SK-N-MC (cell line): ENCODE data around the gene HERC5.

Source experiments
- EZH2 ChIP-seq: fragments of 200-600 bp; sonication (generic); IDR thresholded peaks from one replicate; pipeline ENCODE4 v1.6.1; 2017; ENCODE audit warnings: antibody characterized with exemption
- FOXP2 ChIP-seq: optimal IDR thresholded peaks from 2 replicates; pipeline ENCODE3; 2011; ENCODE audit warnings: mild to moderate bottlenecking, moderate library complexity; ENCODE audit not compliant: insufficient read depth; ENCODE audit errors: extremely low read length, control extremely low read depth
- POLR2AphosphoS5 ChIP-seq: IDR thresholded peaks from 2 replicates; pipeline ENCODE4 v1.6.1; 2012; ENCODE audit warnings: mild to moderate bottlenecking, low read depth, low read length, borderline replicate concordance

GRCh38 chr4:88409789-88410188, 47.1 kb upstream of the HERC5 start:
- no peak for TF ChIP-seq FOXP2
- no peak for TF ChIP-seq POLR2AphosphoS5
- no peak for TF ChIP-seq EZH2
